Liver (tissue), 3 donors: ENCODE data around the gene DACH1.

ENCODE experiments used
- GABPA ChIP-seq, 2 donors: IDR thresholded peaks in 1 of 2; conservative IDR thresholded peaks in 1 of 2; 2 replicates each; pipeline ENCODE4 v1.6.1; 2016; ENCODE audit warnings: antibody characterized with exemption in 2 of 2, mild to moderate bottlenecking in 1 of 2, moderate library complexity in 1 of 2
- JUND ChIP-seq, 2 donors: IDR thresholded peaks; 2 replicates each; pipeline ENCODE4 v1.6.1; 2016; ENCODE audit warnings: antibody characterized with exemption in 2 of 2
- RAD21 ChIP-seq, 2 donors: IDR thresholded peaks; 2 replicates each; pipeline ENCODE4 v1.6.1; 2016; ENCODE audit warnings: antibody characterized with exemption in 2 of 2, mild to moderate bottlenecking in 2 of 2
- SP1 ChIP-seq: IDR thresholded peaks from 2 replicates; pipeline ENCODE4 v1.6.1; 2018; ENCODE audit warnings: antibody characterized with exemption, mild to moderate bottlenecking
- TAF1 ChIP-seq: conservative IDR thresholded peaks from 2 replicates; pipeline ENCODE4 v1.6.1; 2016; ENCODE audit warnings: antibody characterized with exemption, mild to moderate bottlenecking
- TF ChIP-seq, protein P1 (sequence below): fragments of 150-350 bp; IDR thresholded peaks from 2 replicates; pipeline ENCODE4 v1.5.1; 2017; ENCODE audit warnings: improper control_type of control experiment, low read depth, low read length; ENCODE audit not compliant: missing input control
- TF ChIP-seq, protein P2 (sequence below): IDR thresholded peaks from 2 replicates; pipeline ENCODE4 v1.6.1; 2016; ENCODE audit warnings: antibody characterized with exemption, mild to moderate bottlenecking
- TF ChIP-seq, protein P3 (sequence below): IDR thresholded peaks from 2 replicates; pipeline ENCODE4 v1.6.1; 2016; ENCODE audit warnings: antibody characterized with exemption
- donor health status: healthy.
- donor health status: healthy.

DNA sequence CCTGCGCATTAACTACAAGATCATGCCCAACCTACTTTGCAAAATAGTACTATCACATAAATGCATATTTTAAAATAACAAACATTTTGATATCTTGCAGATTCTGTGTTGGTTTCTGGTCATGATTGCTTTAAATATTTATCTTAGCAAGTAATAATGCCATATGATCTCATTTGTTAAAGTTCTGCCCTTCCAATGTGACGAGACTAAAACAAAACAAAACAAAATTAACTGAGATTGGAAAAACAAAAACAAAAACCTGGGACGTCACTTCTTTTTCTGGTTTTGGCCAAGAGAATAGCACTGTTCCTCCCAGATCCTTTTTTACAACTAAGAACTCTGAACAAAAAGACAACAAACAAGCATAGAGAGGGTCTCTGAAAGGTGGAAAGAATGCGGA, 436.3 kb downstream of the DACH1 start:
- TF ChIP-seq, protein P1, sequence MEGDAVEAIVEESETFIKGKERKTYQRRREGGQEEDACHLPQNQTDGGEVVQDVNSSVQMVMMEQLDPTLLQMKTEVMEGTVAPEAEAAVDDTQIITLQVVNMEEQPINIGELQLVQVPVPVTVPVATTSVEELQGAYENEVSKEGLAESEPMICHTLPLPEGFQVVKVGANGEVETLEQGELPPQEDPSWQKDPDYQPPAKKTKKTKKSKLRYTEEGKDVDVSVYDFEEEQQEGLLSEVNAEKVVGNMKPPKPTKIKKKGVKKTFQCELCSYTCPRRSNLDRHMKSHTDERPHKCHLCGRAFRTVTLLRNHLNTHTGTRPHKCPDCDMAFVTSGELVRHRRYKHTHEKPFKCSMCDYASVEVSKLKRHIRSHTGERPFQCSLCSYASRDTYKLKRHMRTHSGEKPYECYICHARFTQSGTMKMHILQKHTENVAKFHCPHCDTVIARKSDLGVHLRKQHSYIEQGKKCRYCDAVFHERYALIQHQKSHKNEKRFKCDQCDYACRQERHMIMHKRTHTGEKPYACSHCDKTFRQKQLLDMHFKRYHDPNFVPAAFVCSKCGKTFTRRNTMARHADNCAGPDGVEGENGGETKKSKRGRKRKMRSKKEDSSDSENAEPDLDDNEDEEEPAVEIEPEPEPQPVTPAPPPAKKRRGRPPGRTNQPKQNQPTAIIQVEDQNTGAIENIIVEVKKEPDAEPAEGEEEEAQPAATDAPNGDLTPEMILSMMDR = no peak
- TF ChIP-seq JUND (IDR thresholded peaks at IDR 0.05) (no peak), GABPA (IDR thresholded peaks at IDR 0.05 in 1 of 2, conservative IDR thresholded peaks at IDR 0.05 in 1 of 2) (no peak), RAD21 (IDR thresholded peaks at IDR 0.05) (no peak), TAF1 (no peak), SP1 (no peak)
- TF ChIP-seq, protein P2, sequence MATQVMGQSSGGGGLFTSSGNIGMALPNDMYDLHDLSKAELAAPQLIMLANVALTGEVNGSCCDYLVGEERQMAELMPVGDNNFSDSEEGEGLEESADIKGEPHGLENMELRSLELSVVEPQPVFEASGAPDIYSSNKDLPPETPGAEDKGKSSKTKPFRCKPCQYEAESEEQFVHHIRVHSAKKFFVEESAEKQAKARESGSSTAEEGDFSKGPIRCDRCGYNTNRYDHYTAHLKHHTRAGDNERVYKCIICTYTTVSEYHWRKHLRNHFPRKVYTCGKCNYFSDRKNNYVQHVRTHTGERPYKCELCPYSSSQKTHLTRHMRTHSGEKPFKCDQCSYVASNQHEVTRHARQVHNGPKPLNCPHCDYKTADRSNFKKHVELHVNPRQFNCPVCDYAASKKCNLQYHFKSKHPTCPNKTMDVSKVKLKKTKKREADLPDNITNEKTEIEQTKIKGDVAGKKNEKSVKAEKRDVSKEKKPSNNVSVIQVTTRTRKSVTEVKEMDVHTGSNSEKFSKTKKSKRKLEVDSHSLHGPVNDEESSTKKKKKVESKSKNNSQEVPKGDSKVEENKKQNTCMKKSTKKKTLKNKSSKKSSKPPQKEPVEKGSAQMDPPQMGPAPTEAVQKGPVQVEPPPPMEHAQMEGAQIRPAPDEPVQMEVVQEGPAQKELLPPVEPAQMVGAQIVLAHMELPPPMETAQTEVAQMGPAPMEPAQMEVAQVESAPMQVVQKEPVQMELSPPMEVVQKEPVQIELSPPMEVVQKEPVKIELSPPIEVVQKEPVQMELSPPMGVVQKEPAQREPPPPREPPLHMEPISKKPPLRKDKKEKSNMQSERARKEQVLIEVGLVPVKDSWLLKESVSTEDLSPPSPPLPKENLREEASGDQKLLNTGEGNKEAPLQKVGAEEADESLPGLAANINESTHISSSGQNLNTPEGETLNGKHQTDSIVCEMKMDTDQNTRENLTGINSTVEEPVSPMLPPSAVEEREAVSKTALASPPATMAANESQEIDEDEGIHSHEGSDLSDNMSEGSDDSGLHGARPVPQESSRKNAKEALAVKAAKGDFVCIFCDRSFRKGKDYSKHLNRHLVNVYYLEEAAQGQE = no peak
- TF ChIP-seq, protein P3, sequence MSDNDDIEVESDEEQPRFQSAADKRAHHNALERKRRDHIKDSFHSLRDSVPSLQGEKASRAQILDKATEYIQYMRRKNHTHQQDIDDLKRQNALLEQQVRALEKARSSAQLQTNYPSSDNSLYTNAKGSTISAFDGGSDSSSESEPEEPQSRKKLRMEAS = no peak
